Immature natural killer cell (primary cell): Measurements from ENCODE around the gene ADH5. TPM values are rescaled to one million over a fixed set of nuclear protein-coding genes. Genes with fewer than 3 reads are reported as not detected.

Experiments used
- polyA plus RNA-seq, 3 donors: library from polyadenylated mRNA; unstranded; fragments of 300-500 nt; fragmentation: Illumina TruSeq; gene quantifications; one replicate each; pipeline ENCODE4 v1.2.3, GENCODE V29; 2021

The ADH5 gene
- polyA plus RNA-seq, 3 donors from 2014 or later: 126 to 167 (median 140) TPM

Other genes with a start within 250 kb of the ADH5 start
- gene EIF4E, start 159.7 kb downstream of the ADH5 start, polyA plus RNA-seq: 10 to 100 TPM; 43.8 to 95.0 (median 69.4) TPM
- gene METAP1, start 93.1 kb downstream of the ADH5 start, polyA plus RNA-seq: 10 to 100 TPM; 25.6 to 42.1 (median 30.6) TPM
- gene ADH4, start 55.5 kb upstream of the ADH5 start, polyA plus RNA-seq: not detected
- gene ADH6, start 130.5 kb upstream of the ADH5 start, polyA plus RNA-seq: not detected
- not detected for gene ADH1A, start 202.2 kb upstream of the ADH5 start, polyA plus RNA-seq
- not detected for gene ADH1B, start 232.6 kb upstream of the ADH5 start, polyA plus RNA-seq